ENCODE results near the gene NPAS3.

DNA sequence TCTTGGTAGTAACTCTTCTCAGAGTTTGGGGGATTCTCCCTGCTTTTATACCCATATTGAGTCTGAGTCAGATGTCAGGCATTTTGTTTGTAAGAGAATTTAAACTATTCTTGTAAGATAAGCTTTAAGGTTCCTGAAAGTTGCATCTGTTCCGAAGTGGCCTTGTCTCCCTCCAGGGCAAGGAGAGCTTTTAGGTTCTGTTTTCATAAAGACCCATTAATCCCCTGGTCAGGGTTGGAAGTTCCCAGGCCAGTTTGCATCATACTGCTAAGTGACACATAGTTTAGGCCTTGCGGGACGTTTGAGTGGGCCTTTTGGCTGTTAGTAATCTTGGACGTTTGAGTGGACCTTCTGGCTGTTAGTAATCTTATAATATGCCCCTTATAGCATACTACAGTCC lies 396.7 kb downstream of the NPAS3 start:
- TF ChIP-seq TAF1 (IDR thresholded peaks at IDR 0.05; ENCODE audit: low read depth, low read length) (no peak), POLR2AphosphoS5 (IDR thresholded peaks at IDR 0.05; ENCODE audit: low read depth, low read length) (no peak)
